GM19452 (cell line): Measurements from ENCODE around the gene PRX.

ENCODE experiments used
- ATAC-seq: cut with Tn5 transposase; IDR thresholded peaks from one replicate; pipeline ENCODE4 v1.9.1; 2021; ENCODE audit not compliant: unreplicated experiment

The PRX gene

GRCh38 chr19:40365613-40366401 lies 47.4 kb downstream of the PRX start:
- ATAC-seq, result no peak

GRCh38 chr19:40365010-40365409 lies 48.2 kb downstream of the PRX start:
- no peak for ATAC-seq

- ATAC-seq, result no peak
Observed at GRCh38 chr19:40363069-40363468, 50.1 kb downstream of the PRX start.

GRCh38 chr19:40362160-40362559 lies 51.0 kb downstream of the PRX start:
- ATAC-seq, result no peak

- no peak for ATAC-seq
Observed at GRCh38 chr19:40360708-40361241, 52.4 kb downstream of the PRX start.

- ATAC-seq, result no peak
Observed at GRCh38 chr19:40360020-40360707, 53.0 kb downstream of the PRX start.

- ATAC-seq, result no peak
Observed at GRCh38 chr19:40358773-40359172, 54.4 kb downstream of the PRX start.

GRCh38 chr19:40357640-40358039 lies 55.5 kb downstream of the PRX start:
- no peak for ATAC-seq

GRCh38 chr19:40356681-40357595 lies 56.2 kb downstream of the PRX start:
- ATAC-seq, result no peak

GRCh38 chr19:40355975-40356680 lies 57.0 kb downstream of the PRX start:
- no peak for ATAC-seq

GRCh38 chr19:40348961-40349507 lies 64.1 kb downstream of the PRX start:
- ATAC-seq, result no peak

- ATAC-seq, result peak; percentile 94
Observed at GRCh38 chr19:40348125-40348913, 64.9 kb downstream of the PRX start, which contains the start of the genes C19orf47 and PLD3. TSS of gene C19orf47 (minus strand) at chr19:40348397. CDS start at chr19:40341857, 6,540 bp downstream. TSS of gene PLD3 (plus strand) at chr19:40348695. CDS start at chr19:40366484, 17,789 bp downstream.

GRCh38 chr19:40344422-40344821 lies 68.8 kb downstream of the PRX start:
- ATAC-seq, result no peak
